Nucleus accumbens (tissue), 56 donors: Measurements from ENCODE around the gene FHDC1.
A peak's percentile ranks its signal among the peaks of the same experiment; 100 is the strongest.
"Not testable (repeated sequence)": the region's sequence is repeated elsewhere in the genome, so short reads cannot be mapped to it uniquely, and the experiment has no call there.

Experiments used
- DNase-seq, 56 donors: peaks; one replicate each; lab custom pipeline; 2025; lab: John Stamatoyannopoulos, UW

FHDC1 gene

GRCh38 chr4:152935631-152936445, at the start of gene FHDC1:
FHDC1 (plus strand) TSS chr4:152936323; CDS start chr4:152943058, 6,735 bp downstream.
- DNase-seq = peak in 11 of 56 donors; percentile 21 to 66 (median 45)

- DNase-seq = no peak
Measured at GRCh38 chr4:152887981-152888380, 48.1 kb upstream of the FHDC1 start.

GRCh38 chr4:152892974-152893373, 43.1 kb upstream of the FHDC1 start:
- no peak for DNase-seq

- no peak for DNase-seq
Measured at GRCh38 chr4:152894673-152895072, 41.5 kb upstream of the FHDC1 start.

GRCh38 chr4:152896811-152897210, 39.3 kb upstream of the FHDC1 start:
- DNase-seq = no peak

- DNase-seq = not testable (repeated sequence)
Measured at GRCh38 chr4:152898133-152898532, 38.0 kb upstream of the FHDC1 start.

- DNase-seq = no peak
Measured at GRCh38 chr4:152898606-152899005, 37.5 kb upstream of the FHDC1 start.

GRCh38 chr4:152900395-152900794, 35.7 kb upstream of the FHDC1 start:
- DNase-seq = no peak

GRCh38 chr4:152901205-152901604, 34.9 kb upstream of the FHDC1 start:
- no peak for DNase-seq

- DNase-seq = no peak
Measured at GRCh38 chr4:152903658-152904057, 32.5 kb upstream of the FHDC1 start.

- no peak for DNase-seq
Measured at GRCh38 chr4:152909901-152910300, 26.2 kb upstream of the FHDC1 start.

GRCh38 chr4:152910521-152910920, 25.6 kb upstream of the FHDC1 start:
- DNase-seq = no peak

GRCh38 chr4:152917543-152918395, 18.4 kb upstream of the FHDC1 start:
- DNase-seq = no peak

- DNase-seq = no peak
Measured at GRCh38 chr4:152919826-152920225, 16.3 kb upstream of the FHDC1 start.

- no peak for DNase-seq
Measured at GRCh38 chr4:152920768-152921167, 15.4 kb upstream of the FHDC1 start.

- DNase-seq = no peak
Measured at GRCh38 chr4:152921284-152921683, 14.8 kb upstream of the FHDC1 start.

- DNase-seq = no peak
Measured at GRCh38 chr4:152925851-152926250, 10.3 kb upstream of the FHDC1 start.

GRCh38 chr4:152926959-152927358, 9.2 kb upstream of the FHDC1 start:
- DNase-seq = no peak

- DNase-seq = no peak
Measured at GRCh38 chr4:152927737-152928136, 8.4 kb upstream of the FHDC1 start.

GRCh38 chr4:152928286-152928685, 7.8 kb upstream of the FHDC1 start:
- no peak for DNase-seq

GRCh38 chr4:152929888-152930287, 6.2 kb upstream of the FHDC1 start:
- DNase-seq = no peak

- no peak for DNase-seq
Measured at GRCh38 chr4:152935143-152935542, 980 bp upstream of the FHDC1 start.
